Suprapubic skin (tissue), 3 donors: Measurements from ENCODE around the gene YJU2.
"Not testable (repeated sequence)": the region's sequence is repeated elsewhere in the genome, so short reads cannot be mapped to it uniquely, and the experiment has no call there.

Source experiments
- CTCF ChIP-seq, 2 donors: fragments of 200-600 bp in 1 of 2; fragments of 450-650 bp in 1 of 2; sonication (generic) in 1 of 2; IDR thresholded peaks; one replicate each; pipeline ENCODE4 v1.5.1; 2016 to 2019; ENCODE audit warnings: antibody characterized with exemption in 2 of 2, mild to moderate bottlenecking in 1 of 2, moderate library complexity in 1 of 2
- POLR2AphosphoS5 ChIP-seq, 3 donors: sonication (generic); formaldehyde crosslinking; IDR thresholded peaks; one replicate each; pipeline ENCODE4 v1.6.1; 2017; ENCODE audit warnings: antibody characterized with exemption in 3 of 3

- TF ChIP-seq POLR2AphosphoS5, CTCF (IDR thresholded peaks at IDR 0.05): not testable (repeated sequence)
Measured at GRCh38 chr19:4218523-4218922, 28.4 kb upstream of the YJU2 start.
